Left ventricle myocardium superior (tissue), 1 donor: ENCODE results near the gene ANKRD40. TPM values are rescaled to one million over a fixed set of nuclear protein-coding genes. Genes with fewer than 3 reads are reported as not detected.
"Not testable (repeated sequence)": the region's sequence is repeated elsewhere in the genome, so short reads cannot be mapped to it uniquely, and the experiment has no call there.

ENCODE experiments used
- ATAC-seq: fragments of 200-7000 bp; cut with Tn5 transposase; one replicate; pipeline ENCODE4 v1.9.1; 2020; ENCODE audit warnings: mild to moderate bottlenecking, moderate library complexity
- DNase-seq: peaks from one replicate; pipeline ENCODE4 v3.0.0-alpha.2; 2020
- intact Hi-C: fragments of 100-400 bp; cut with micrococcal nuclease; formaldehyde crosslinking; loops from one replicate; pipeline ENCODE4 v1.11.0; 2022
- long read RNA-seq: library from polyadenylated mRNA; unstranded; transcript quantifications from one replicate; pipeline ENCODE4 v2.0.0, GENCODE V29; 2021
- total RNA-seq: library from RNA; stranded (reverse); fragmentation: NEBNext Ultra II Directional; extraction: Animal tissue kit (Norgen Biotek cat#: 25700); gene quantifications from one replicate; pipeline ENCODE4 v1.2.1, GENCODE V29; 2021
- donor health status: DM: no; HTN: yes; CAD: no; lungs with severe emphysema.

ANKRD40 gene
- 54.4 TPM for total RNA-seq
- long read RNA-seq, full-length matches to known transcripts: 20 of 39 reads
- long read RNA-seq, partial matches to known transcripts: 12 of 39 reads
- long read RNA-seq, other reads (novel, unspliced or antisense): 7 of 39 reads

- peak; percentile 83 for ATAC-seq
- DNase-seq: peak; percentile 91
- intact Hi-C loops: no loop called here
Measured at GRCh38 chr17:50707289-50708049, at the start of gene ANKRD40. TSS of gene ANKRD40 (minus strand) at chr17:50707914. CDS start at chr17:50707654, 260 bp downstream.

- ATAC-seq (no peak), DNase-seq (no peak)
- intact Hi-C loops: no loop called here
Measured at GRCh38 chr17:50754521-50754920, 46.8 kb upstream of the ANKRD40 start.

GRCh38 chr17:50749245-50749644 is 41.5 kb upstream of the ANKRD40 start:
- intact Hi-C loops: no loop called here
- no peak for ATAC-seq
- no peak for DNase-seq

DNA sequence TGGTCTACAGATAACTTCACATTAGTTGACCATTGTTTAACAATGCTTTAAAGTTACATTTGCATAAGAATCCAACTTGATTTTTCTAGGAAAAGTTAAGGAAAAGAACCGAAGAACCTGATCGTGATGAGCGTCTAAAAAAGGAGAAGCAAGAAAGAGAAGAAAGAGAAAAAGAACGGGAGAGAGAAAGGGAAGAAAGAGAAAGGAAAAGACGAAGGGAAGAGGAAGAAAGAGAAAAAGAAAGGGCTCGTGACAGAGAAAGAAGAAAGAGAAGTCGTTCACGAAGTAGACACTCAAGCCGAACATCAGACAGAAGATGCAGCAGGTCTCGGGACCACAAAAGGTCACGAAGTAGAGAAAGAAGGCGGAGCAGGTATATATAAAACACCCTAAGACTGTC is 37.9 kb upstream of the ANKRD40 start:
- no peak for DNase-seq
- intact Hi-C loops: no loop called here
- ATAC-seq: no peak

- no peak for ATAC-seq
- intact Hi-C loops: no loop called here
- DNase-seq: no peak
Measured at GRCh38 chr17:50739098-50739497, 31.4 kb upstream of the ANKRD40 start.

DNA sequence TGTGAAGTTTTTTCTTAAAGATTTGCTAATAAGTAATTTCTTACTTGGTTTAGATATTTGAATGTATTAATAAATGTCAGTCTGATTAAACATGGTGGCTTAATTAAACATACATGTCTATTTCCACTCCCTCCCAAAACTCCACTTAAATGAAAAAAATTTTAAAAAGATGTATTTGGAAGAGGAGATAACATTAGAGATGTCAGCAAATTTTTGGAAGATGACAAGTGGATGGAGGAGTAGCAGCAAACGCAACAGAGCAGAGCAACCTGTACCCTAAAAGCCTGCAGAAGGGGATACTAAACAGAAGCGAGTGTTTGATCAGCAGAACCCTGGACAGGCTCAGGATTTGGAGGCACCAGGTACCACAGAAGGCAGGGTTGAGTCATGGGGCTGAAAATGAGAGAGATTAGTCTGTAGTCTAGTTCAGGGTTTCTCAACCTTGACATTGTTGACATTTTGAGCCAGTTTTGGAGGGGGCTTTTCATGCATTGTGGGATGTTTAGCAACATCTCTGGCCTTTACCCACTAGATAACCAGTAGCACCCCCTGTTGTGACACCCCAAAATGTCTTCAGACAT is 29.5 kb upstream of the ANKRD40 start:
- intact Hi-C loops: no loop called here
- ATAC-seq (no peak), DNase-seq (no peak)

GRCh38 chr17:50735287-50735686 is 27.6 kb upstream of the ANKRD40 start:
- no peak for DNase-seq
- intact Hi-C loops: no loop called here
- no peak for ATAC-seq

- DNase-seq (no peak), ATAC-seq (peak; percentile 12)
- intact Hi-C loops: no loop called here
Measured at GRCh38 chr17:50731575-50732460, 24.1 kb upstream of the ANKRD40 start.

DNA sequence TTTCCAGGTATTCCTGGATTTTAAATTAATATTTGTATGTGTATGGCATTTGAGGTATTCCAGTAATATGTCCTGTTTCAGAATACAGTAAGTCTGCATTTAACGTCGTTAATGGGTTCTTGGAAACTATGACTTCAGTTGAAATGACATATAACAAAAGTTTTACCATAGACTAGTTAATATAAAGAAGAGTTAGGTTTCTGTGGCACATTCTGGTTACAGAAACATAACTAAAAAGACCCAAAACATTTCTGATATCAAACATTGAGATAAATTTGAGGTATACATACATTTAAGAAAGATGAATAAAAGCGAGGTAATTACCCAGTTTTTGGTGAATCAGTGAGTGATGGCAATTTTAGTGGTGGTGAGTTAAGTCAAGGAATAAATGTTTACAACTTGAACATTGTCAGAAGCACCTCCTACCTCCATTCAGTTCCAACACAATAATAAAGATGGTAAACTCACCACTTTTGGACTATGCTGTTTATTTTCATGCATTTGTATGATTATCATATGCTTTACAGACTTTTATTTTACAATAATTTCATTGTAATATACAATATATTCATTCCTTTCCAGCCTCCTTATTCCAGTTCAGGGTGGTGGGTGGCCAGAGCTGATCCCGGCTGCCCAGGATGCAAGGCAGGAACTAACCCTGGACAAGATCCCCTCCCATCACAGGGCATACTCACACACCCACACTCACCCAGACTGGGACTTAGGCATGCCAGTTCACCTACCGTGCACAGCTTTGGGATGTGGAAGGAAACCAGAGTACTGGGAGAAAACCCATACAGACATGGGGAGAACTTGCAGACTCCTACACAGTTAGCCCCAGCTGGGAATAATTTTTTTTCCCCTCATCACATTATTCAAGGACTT is 21.4 kb upstream of the ANKRD40 start:
- no peak for ATAC-seq

DNA sequence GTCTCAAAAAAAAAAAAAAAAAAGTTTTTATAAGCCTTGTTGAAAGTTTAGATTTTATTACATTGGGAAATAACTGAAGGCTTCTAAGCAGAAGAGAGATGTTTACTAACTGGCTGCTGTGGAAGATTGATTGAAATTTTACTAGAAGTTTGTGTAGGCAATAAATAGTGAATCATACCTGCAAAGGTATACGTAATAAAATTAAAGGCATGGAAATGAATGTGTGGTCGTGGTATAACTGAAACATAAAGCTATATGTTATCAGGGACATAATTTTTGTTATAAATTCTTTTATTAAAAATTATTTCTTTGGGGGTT is 20.4 kb upstream of the ANKRD40 start:
- DNase-seq: no peak
- intact Hi-C loops: no loop called here
- no peak for ATAC-seq

More for the DNA sequence above, 21.4 kb upstream of the ANKRD40 start:
- intact Hi-C loops: no loop called here
- DNase-seq: no peak

DNA sequence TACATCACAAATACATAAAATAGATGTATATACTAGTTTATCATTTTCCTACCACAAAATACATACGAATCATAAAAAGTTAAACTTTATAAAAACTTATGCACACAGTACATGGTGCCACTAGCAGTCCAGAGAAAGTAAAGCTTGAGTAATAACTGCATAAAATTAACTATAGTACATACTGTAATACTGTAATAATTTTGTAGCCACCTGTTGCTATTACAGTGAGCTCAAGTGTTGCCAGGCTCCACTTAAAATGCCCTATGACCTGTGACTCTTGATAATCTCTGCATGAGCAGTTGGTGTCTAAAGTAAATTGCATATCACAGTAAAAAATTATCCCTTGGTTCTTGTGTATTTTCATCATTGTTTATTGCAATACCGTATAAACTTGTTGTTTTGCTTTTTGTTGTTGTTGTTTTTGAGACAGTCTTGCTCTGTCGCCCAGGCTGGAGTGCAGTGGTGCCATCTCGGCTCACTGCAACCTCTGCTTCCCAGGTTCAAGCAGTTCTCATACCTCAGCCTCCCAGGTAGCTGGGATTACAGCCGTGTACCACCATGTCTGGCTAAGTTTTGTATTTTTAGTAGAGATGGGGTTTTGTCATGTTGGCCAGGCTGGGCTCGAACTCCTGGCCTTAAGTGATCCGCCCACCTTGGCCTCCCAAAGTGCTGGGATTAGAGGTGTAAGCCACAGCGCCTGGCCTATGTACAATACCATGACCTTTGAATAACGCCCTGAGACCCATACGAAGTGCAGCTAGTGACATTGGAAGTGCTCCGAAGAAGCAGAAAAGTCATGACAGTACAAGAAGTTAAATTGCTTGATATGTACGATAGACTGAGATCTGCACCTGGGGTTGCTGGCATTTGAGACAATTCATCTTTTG is 18.3 kb upstream of the ANKRD40 start:
- ATAC-seq: peak; percentile 9
- no peak for DNase-seq
- intact Hi-C loops: no loop called here

DNA sequence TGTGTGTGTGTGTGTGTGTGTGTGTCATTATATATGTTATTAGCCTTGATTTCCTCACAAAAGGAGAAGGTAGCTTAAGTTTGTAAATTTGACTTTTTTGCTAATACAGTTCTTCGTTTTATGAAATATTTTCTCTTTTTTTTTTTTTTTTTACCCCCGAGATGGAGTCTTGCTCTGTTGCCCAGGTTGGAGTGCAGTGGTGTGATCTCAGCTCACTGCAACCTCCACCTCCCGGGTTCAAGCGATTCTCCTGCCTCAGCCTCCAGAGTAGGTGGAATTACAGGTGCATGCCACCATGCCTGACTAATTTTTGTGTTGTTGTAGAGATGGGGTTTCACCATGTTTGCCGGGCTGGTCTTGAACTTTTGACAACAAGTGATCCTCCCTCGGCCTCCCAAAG is 16.9 kb upstream of the ANKRD40 start:
- DNase-seq, ATAC-seq, intact Hi-C loops: not testable (repeated sequence)

DNA sequence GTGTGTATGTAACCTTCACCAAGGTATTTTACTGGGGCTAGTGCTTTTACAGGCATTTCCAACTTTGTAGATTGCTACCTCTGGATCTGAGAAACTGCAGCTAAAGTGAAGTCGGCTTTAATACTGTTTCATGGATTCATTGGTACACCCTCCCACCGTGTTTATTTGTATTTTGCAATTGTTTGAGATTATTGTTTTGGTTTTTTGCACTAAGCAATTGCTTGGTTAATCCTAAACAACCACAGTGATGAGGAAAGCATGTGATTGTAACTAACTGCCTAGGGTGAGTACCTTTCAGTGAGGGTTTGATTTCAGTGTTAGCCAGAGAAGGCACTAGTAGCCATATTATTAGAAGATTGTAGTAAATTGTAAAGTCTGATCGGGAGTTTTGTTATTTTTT is 15.0 kb upstream of the ANKRD40 start:
- intact Hi-C loops: no loop called here
- no peak for DNase-seq
- ATAC-seq: no peak

DNA sequence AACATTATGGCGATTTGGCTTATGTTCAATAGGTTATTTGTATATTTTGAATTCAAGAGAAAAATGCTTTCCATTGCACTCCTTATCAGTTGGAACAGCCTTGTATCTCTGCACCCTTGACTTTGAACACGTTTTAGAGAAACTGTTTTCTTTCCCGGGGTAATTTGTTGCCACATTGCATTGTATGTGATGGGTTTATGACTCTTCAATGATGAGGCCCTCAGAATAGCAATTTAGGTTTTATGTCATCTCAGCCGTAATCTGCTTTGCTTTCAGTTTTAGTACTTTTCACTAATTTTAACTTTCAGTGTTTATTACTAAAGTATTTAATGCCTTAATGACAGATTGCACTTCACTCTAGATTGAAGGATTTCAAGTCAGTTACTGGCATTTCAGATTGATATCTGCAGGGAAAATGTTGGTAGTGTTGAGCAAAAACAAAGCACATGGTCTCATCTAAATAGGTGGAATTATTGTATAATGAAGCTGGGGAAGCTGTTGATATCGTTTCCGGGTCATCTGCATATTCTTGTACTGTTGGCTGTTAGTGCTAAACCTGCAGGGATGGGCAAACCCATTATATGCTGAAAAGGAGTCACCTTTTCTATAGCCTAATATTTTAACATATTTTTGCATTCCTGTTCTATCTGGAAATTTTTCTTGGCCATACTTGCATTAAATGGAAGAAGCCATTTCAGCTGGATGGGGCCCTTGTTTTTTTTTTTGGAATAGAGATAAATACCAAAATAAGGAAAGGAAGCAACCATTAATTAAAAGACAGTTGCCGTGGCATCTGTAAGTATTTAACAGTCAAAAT is 13.7 kb upstream of the ANKRD40 start:
- ATAC-seq (no peak), DNase-seq (no peak)
- intact Hi-C loops: no loop called here

- intact Hi-C loops: no loop called here
- no peak for ATAC-seq
- DNase-seq: no peak
Measured at GRCh38 chr17:50719924-50720794, 12.4 kb upstream of the ANKRD40 start.

DNA sequence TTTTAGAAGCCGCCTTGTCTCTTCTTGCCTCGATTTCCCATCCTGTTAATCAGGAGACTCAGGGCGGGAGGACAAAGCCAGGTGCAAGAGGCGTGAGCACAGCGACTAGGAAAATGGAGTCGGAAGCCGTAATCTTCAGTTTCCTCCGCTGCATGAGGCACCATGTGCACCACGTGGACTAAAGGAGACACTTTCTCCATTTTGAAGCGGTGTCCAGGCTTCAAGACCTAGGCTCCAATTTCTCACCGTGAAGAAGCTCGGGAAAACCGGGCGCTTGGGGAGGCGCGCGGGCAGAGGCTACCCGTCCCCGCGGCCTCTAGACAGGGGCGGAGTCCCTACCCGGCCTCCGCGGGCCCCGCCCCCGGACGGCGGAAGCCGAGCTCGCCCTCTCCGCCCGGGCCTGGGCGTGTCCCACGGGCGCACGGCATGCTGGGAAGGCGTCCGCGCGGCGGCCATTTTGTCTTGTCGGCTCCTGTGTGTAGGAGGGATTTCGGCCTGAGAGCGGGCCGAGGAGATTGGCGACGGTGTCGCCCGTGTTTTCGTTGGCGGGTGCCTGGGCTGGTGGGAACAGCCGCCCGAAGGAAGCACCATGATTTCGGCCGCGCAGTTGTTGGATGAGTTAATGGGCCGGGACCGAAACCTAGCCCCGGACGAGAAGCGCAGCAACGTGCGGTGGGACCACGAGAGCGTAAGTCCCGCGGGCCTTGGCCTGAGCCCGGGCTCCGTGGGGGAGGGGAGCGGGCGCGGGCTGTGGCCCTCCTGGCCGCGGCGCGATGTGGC is 11.6 kb upstream of the ANKRD40 start, which contains the start of gene LUC7L3:
LUC7L3 (plus strand) TSS at position 460 of the 780 bp plus-strand sequence; CDS start at position 590, 130 bp downstream.
- DNase-seq (peak; percentile 97), ATAC-seq (peak; percentile 98)

More for the DNA sequence above, 11.6 kb upstream of the ANKRD40 start, which contains the start of gene LUC7L3:
- intact Hi-C loops: no loop called here
